DOHH2 (cell line): ENCODE measurements around the gene SLC6A2.

Experiments used
- H3F3A ChIP-seq: fragments of 200-600 bp; sonication (generic), shearing (Covaris generic); 2 replicates; pipeline ENCODE4 v1.6.0; 2016; ENCODE audit warnings: antibody characterized with exemption, mild to moderate bottlenecking; ENCODE audit not compliant: control insufficient read depth, insufficient read depth
- H3K27ac ChIP-seq: fragments of 200-600 bp; sonication (generic); 2 replicates; pipeline ENCODE4 v1.5.1; 2014; ENCODE audit warnings: low read depth, mild to moderate bottlenecking, low read length, moderate library complexity
- H3K27me3 ChIP-seq: fragments of 200-600 bp; sonication (generic); 2 replicates; pipeline ENCODE4 v1.6.1; 2014; ENCODE audit warnings: mild to moderate bottlenecking, low read length, mixed read lengths; ENCODE audit not compliant: control insufficient read depth
- H3K36me3 ChIP-seq: fragments of 200-600 bp; sonication (generic); 2 replicates; pipeline ENCODE4 v1.6.1; 2014; ENCODE audit warnings: mild to moderate bottlenecking, low read length, moderate library complexity, mixed read lengths; ENCODE audit not compliant: control insufficient read depth
- H3K4me1 ChIP-seq: fragments of 200-600 bp; sonication (generic); 2 replicates; pipeline ENCODE4 v1.6.1; 2014; ENCODE audit warnings: mild to moderate bottlenecking, low read length, mixed read lengths; ENCODE audit not compliant: control insufficient read depth
- H3K4me2 ChIP-seq: fragments of 200-600 bp; sonication (generic); 2 replicates; pipeline ENCODE4 v1.6.0; 2014; ENCODE audit warnings: mild to moderate bottlenecking, low read length, moderate library complexity
- H3K4me3 ChIP-seq: fragments of 200-600 bp; sonication (generic); 2 replicates; pipeline ENCODE4 v1.5.1; 2014; ENCODE audit warnings: mild to moderate bottlenecking, low read length, mixed read lengths
- H3K79me2 ChIP-seq: fragments of 200-600 bp; sonication (generic); 2 replicates; pipeline ENCODE4 v1.6.1; 2014; ENCODE audit warnings: mild to moderate bottlenecking, low read length, mixed read lengths; ENCODE audit not compliant: control insufficient read depth
- H3K9me2 ChIP-seq: fragments of 200-600 bp; sonication (generic); replicated peaks from 2 replicates; pipeline ENCODE4 v1.6.1; 2014; ENCODE audit warnings: mild to moderate bottlenecking, low read length, mixed read lengths; ENCODE audit not compliant: control insufficient read depth
- H3K9me3 ChIP-seq: fragments of 200-600 bp; sonication (generic); 2 replicates; pipeline ENCODE4 v1.6.1; 2014; ENCODE audit warnings: antibody characterized with exemption, low read length, mixed read lengths; ENCODE audit not compliant: control insufficient read depth, insufficient read depth
- H4K20me1 ChIP-seq: fragments of 200-600 bp; sonication (generic); 2 replicates; pipeline ENCODE4 v1.6.0; 2014; ENCODE audit warnings: low read depth, mild to moderate bottlenecking, antibody characterized with exemption, low read length, moderate library complexity; ENCODE audit not compliant: control insufficient read depth, insufficient read depth
- EZH2phosphoT487 ChIP-seq: fragments of 200-600 bp; sonication (generic); IDR thresholded peaks from 2 replicates; pipeline ENCODE4 v1.6.1; 2017; ENCODE audit warnings: borderline replicate concordance, mild to moderate bottlenecking, antibody characterized with exemption, low read length, moderate library complexity, mixed read lengths
- TF ChIP-seq, protein P1 (sequence below): fragments of 200-600 bp; sonication (generic); IDR thresholded peaks from one replicate; pipeline ENCODE4 v1.5.1; 2014; ENCODE audit warnings: antibody characterized with exemption, mild to moderate bottlenecking, low read depth, low read length; ENCODE audit not compliant: poor library complexity, severe bottlenecking

SLC6A2 gene

DNA sequence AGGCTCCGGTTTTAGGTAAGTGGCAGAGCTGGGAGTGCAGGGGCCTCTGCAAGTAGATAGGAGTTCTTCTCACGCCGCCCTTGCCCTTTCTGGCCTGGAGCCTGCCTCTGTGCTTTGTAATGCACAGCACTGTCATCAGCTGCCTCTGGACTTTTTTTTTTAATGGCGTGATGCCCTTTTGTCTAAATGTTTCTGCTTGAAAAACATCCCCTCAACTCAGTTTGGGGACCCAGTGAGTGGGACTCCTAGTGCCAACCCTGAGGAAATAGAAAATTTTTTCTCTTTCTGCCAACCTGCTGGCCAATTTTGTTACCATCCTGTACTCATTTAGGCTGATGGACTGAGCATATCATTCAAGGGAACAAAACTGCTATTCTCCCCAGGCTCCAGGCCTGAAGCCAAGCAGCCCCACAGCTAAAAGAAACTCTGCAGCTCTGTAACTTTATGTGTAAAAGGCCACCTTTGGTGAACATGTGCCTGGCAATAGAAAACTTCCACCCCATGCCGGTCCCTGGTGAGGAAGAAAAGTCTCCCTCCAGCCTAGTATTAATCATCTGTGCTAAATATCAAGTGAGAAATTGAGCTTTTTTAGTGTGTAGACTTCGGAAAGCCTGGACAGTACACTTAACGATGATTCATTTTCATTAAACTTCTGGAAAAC lies 22.5 kb downstream of the SLC6A2 start:
- Histone ChIP-seq H3K9me2 (no peaks in the 10 kb centered on the region), H3K4me2 (no peak overlapping the region), H3K9me3 (no peaks in the 10 kb centered on the region), H3F3A (no peaks in the 10 kb centered on the region), H3K4me3 (no peak overlapping the region), H4K20me1 (no peaks in the 10 kb centered on the region), H3K36me3 (no peaks in the 10 kb centered on the region), H3K27ac (no peak overlapping the region), H3K27me3 (no peaks in the 10 kb centered on the region), H3K4me1 (no peaks in the 10 kb centered on the region), H3K79me2 (no peaks in the 10 kb centered on the region)
- no peak for TF ChIP-seq EZH2phosphoT487
- TF ChIP-seq, protein P1, sequence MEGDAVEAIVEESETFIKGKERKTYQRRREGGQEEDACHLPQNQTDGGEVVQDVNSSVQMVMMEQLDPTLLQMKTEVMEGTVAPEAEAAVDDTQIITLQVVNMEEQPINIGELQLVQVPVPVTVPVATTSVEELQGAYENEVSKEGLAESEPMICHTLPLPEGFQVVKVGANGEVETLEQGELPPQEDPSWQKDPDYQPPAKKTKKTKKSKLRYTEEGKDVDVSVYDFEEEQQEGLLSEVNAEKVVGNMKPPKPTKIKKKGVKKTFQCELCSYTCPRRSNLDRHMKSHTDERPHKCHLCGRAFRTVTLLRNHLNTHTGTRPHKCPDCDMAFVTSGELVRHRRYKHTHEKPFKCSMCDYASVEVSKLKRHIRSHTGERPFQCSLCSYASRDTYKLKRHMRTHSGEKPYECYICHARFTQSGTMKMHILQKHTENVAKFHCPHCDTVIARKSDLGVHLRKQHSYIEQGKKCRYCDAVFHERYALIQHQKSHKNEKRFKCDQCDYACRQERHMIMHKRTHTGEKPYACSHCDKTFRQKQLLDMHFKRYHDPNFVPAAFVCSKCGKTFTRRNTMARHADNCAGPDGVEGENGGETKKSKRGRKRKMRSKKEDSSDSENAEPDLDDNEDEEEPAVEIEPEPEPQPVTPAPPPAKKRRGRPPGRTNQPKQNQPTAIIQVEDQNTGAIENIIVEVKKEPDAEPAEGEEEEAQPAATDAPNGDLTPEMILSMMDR: no peak

DNA sequence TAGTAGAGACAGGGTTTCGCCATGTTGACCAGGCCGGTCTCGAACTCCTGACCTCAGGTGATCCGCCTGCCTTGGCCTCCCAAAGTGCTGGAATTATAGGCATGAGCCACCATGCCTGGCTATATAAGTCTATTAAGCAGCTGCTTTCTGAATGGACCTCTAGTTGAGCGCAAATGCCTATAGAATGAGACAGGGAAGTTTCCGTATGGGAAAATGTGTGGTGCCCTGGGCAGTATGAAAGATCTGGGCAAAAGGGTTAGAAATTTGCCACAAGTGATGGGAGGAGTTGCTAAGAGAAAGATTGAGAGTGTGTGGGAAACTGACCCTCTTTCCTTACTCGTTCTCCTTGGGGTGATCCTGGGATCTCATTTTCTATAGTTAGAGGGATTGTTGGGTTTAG lies 26.3 kb downstream of the SLC6A2 start:
- H3K79me2 ChIP-seq: no peaks in the 10 kb centered on the region
- no peak overlapping the region for H3K4me2 ChIP-seq
- H3K27ac ChIP-seq: no peak overlapping the region
- no peaks in the 10 kb centered on the region for H3K27me3 ChIP-seq
- H4K20me1 ChIP-seq: no peaks in the 10 kb centered on the region
- no peaks in the 10 kb centered on the region for H3F3A ChIP-seq
- no peaks in the 10 kb centered on the region for H3K9me3 ChIP-seq
- H3K4me1 ChIP-seq: no peaks in the 10 kb centered on the region
- no peak overlapping the region for H3K4me3 ChIP-seq
- no peaks in the 10 kb centered on the region for H3K36me3 ChIP-seq
- TF ChIP-seq, protein P1: no peak
- no peak for TF ChIP-seq EZH2phosphoT487
- H3K9me2 ChIP-seq: no peaks in the 10 kb centered on the region

DNA sequence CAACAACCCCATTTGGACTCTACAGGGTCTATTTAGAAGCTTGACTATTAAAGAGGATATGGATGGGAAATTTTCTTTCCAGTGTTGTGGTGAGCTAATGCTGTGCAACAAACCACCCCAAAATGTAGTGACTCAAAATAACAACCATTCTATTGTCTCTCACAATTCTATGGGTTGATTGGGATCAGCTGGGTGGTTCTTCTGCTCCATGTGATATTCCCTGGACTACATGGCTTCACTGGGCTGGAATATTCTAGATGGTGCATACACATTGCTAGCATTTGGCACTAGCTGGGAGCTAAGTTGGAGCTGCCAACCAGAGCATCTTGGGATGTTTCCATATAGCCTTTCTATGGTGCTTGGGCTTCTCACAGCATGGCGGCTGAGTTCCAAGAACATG lies 30.2 kb downstream of the SLC6A2 start:
- no peaks in the 10 kb centered on the region for H3K9me2 ChIP-seq

More for the DNA sequence above, 30.2 kb downstream of the SLC6A2 start:
- no peaks in the 10 kb centered on the region for H3K27me3 ChIP-seq
- no peaks in the 10 kb centered on the region for H3K36me3 ChIP-seq
- H3K4me3 ChIP-seq: no peak overlapping the region
- no peak for TF ChIP-seq EZH2phosphoT487
- TF ChIP-seq, protein P1: no peak
- H3K4me2 ChIP-seq: no peak overlapping the region
- no peaks in the 10 kb centered on the region for H3K79me2 ChIP-seq
- H3F3A ChIP-seq: no peaks in the 10 kb centered on the region
- H4K20me1 ChIP-seq: no peaks in the 10 kb centered on the region
- no peak overlapping the region for H3K27ac ChIP-seq
- no peaks in the 10 kb centered on the region for H3K9me3 ChIP-seq
- H3K4me1 ChIP-seq: no peaks in the 10 kb centered on the region
